HG03025 (cell line): ENCODE measurements around the gene EPB41.
"Not testable (repeated sequence)": the region's sequence is repeated elsewhere in the genome, so short reads cannot be mapped to it uniquely, and the experiment has no call there.

Experiments used
- ATAC-seq: cut with Tn5 transposase; IDR thresholded peaks from one replicate; pipeline ENCODE4 v1.9.1; 2021; ENCODE audit warnings: mild to moderate bottlenecking, moderate library complexity; ENCODE audit not compliant: unreplicated experiment, low FRiP score

EPB41 gene

GRCh38 chr1:28914228-28915030 lies at the start of gene EPB41:
EPB41 (plus strand) TSS chr1:28914569; CDS start chr1:28987438, 72,869 bp downstream.
- ATAC-seq = peak; percentile 82

- no peak for ATAC-seq
Observed at GRCh38 chr1:28864695-28865094, 49.7 kb upstream of the EPB41 start.

- no peak for ATAC-seq
Observed at GRCh38 chr1:28865997-28866650, 48.2 kb upstream of the EPB41 start.

- ATAC-seq = no peak
Observed at GRCh38 chr1:28867850-28868249, 46.5 kb upstream of the EPB41 start.

GRCh38 chr1:28869952-28870351 lies 44.4 kb upstream of the EPB41 start:
- no peak for ATAC-seq

GRCh38 chr1:28871631-28872401 lies 42.6 kb upstream of the EPB41 start:
- no peak for ATAC-seq

- not testable (repeated sequence) for ATAC-seq
Observed at GRCh38 chr1:28875134-28875533, 39.2 kb upstream of the EPB41 start.

GRCh38 chr1:28877132-28877781 lies 37.1 kb upstream of the EPB41 start:
- no peak for ATAC-seq

GRCh38 chr1:28878796-28879195 lies 35.6 kb upstream of the EPB41 start:
- no peak for ATAC-seq

GRCh38 chr1:28882009-28882628 lies 32.2 kb upstream of the EPB41 start:
- ATAC-seq = no peak

- no peak for ATAC-seq
Observed at GRCh38 chr1:28883242-28883616, 31.1 kb upstream of the EPB41 start.

GRCh38 chr1:28885472-28885877 lies 28.9 kb upstream of the EPB41 start:
- ATAC-seq = no peak

GRCh38 chr1:28885977-28886730 lies 28.2 kb upstream of the EPB41 start:
- no peak for ATAC-seq

- ATAC-seq = peak; percentile 65
Observed at GRCh38 chr1:28886731-28887418, 27.5 kb upstream of the EPB41 start.

- ATAC-seq = no peak
Observed at GRCh38 chr1:28887419-28887834, 26.9 kb upstream of the EPB41 start.

- ATAC-seq = no peak
Observed at GRCh38 chr1:28887835-28888682, 26.3 kb upstream of the EPB41 start.

GRCh38 chr1:28888915-28889314 lies 25.5 kb upstream of the EPB41 start:
- ATAC-seq = no peak

- no peak for ATAC-seq
Observed at GRCh38 chr1:28889357-28889756, 25.0 kb upstream of the EPB41 start.
